Hepatocyte (in vitro differentiated cells): ENCODE results near the gene EFR3B.

Experiments used
- EZH2 ChIP-seq: fragments of 200-600 bp; sonication (generic); IDR thresholded peaks from 2 replicates; pipeline ENCODE4 v1.6.1; 2016; ENCODE audit warnings: antibody characterized with exemption, mild to moderate bottlenecking, borderline replicate concordance
- EZH2phosphoT487 ChIP-seq: fragments of 200-600 bp; sonication (generic); IDR thresholded peaks from one replicate; pipeline ENCODE4 v1.6.1; 2018; ENCODE audit warnings: antibody characterized with exemption, mild to moderate bottlenecking, low read depth, moderate library complexity; ENCODE audit not compliant: unreplicated experiment, severe bottlenecking
- TF ChIP-seq, protein P1 (sequence below): fragments of 200-600 bp; sonication (generic); IDR thresholded peaks from 2 replicates; pipeline ENCODE4 v1.5.1; 2016; ENCODE audit warnings: antibody characterized with exemption, mild to moderate bottlenecking; ENCODE audit not compliant: poor library complexity

DNA sequence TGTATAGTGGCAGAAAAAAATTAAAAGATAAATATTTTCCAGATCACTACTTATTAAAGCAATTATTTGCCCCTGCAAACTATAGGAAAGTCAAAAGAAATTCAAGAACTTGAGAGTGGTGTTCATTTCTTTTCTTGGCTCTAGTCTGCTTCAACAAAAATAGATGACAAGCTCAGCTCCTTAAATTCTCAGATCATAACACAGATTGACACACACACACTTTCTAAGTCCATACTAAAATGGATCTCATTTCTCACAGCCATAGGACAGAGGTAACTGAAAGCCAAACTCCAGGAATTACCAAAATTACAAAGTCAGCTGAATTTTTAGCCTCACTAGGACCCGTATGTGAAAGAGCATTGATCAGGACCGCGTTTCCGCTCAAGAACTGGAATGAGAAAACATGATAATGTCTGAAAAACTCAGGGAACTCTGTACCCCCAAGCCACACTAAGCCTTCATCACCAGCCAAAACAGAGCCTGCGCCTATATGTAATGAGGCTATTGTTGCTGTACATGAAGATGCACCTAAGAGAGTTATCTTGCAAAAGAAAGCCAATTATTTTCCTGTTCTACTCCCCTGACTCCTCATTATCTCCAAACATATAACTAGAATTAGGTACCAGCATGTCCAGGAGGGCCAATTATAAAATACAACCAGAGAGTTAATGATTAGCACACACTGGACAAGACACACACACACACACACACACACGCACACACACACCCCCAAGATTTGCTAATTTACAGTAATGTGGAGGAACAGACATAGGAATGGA is 16.5 kb upstream of the EFR3B start:
- TF ChIP-seq, protein P1, sequence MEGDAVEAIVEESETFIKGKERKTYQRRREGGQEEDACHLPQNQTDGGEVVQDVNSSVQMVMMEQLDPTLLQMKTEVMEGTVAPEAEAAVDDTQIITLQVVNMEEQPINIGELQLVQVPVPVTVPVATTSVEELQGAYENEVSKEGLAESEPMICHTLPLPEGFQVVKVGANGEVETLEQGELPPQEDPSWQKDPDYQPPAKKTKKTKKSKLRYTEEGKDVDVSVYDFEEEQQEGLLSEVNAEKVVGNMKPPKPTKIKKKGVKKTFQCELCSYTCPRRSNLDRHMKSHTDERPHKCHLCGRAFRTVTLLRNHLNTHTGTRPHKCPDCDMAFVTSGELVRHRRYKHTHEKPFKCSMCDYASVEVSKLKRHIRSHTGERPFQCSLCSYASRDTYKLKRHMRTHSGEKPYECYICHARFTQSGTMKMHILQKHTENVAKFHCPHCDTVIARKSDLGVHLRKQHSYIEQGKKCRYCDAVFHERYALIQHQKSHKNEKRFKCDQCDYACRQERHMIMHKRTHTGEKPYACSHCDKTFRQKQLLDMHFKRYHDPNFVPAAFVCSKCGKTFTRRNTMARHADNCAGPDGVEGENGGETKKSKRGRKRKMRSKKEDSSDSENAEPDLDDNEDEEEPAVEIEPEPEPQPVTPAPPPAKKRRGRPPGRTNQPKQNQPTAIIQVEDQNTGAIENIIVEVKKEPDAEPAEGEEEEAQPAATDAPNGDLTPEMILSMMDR, result no peak
- TF ChIP-seq EZH2phosphoT487, result no peak
- TF ChIP-seq EZH2, result no peak
